Spinal cord (tissue), 10 donors: ENCODE measurements around the gene RANBP9. TPM values are rescaled to one million over a fixed set of nuclear protein-coding genes. Genes with fewer than 3 reads are reported as not detected.

Experiments
- DNase-seq, 6 donors: peaks; one replicate each; pipeline versions ENCODE4 v3.0.0 to v3.0.0-alpha.2; 2013 to 2015; ENCODE audit warnings: low spot score in 6 of 6, low read depth in 4 of 6
- H3K27ac ChIP-seq: one replicate; pipeline ENCODE4 v1.5.1; 2013; ENCODE audit warnings: low read depth, low read length, control low read depth
- H3K27me3 ChIP-seq: one replicate; pipeline ENCODE4 v1.6.1; 2013; ENCODE audit warnings: low read length; ENCODE audit not compliant: control insufficient read depth, insufficient read depth
- H3K36me3 ChIP-seq: one replicate; pipeline ENCODE4 v1.6.1; 2013; ENCODE audit warnings: low read length; ENCODE audit not compliant: control insufficient read depth, insufficient read depth
- H3K4me1 ChIP-seq: one replicate; pipeline ENCODE4 v1.6.1; 2013; ENCODE audit warnings: low read length; ENCODE audit not compliant: control insufficient read depth, insufficient read depth
- H3K4me3 ChIP-seq: one replicate; pipeline ENCODE4 v1.5.1; 2013; ENCODE audit warnings: low read depth, low read length, control low read depth
- H3K9me3 ChIP-seq: one replicate; pipeline ENCODE4 v1.6.1; 2013; ENCODE audit warnings: low read length; ENCODE audit not compliant: control insufficient read depth, insufficient read depth
- WGBS: methylation state at CpG from one replicate; pipeline ENCODE4 v1.1.5; 2013; ENCODE audit warnings: missing lambda C conversion rate; ENCODE audit not compliant: insufficient coverage; 5-methylcytosine and 5-hydroxymethylcytosine counted together
- polyA plus RNA-seq, 2 donors: library from polyadenylated mRNA; unstranded; fragments of 120-200 nt; gene quantifications; one replicate each; pipeline ENCODE4 v1.2.1, GENCODE V29; 2013; ENCODE audit not compliant: insufficient read length in 2 of 2
- total RNA-seq, 2 donors: library from RNA; depleted of rRNA in 1 of 2; stranded (reverse); fragments of 120-200 nt in 1 of 2; fragments of >200 nt in 1 of 2; gene quantifications; one replicate each; pipeline versions ENCODE4 v1.2.3 to v1.2.4, GENCODE V29; 2013 to 2014
- donor health status: healthy.

Gene RANBP9
- total and polyA plus RNA-seq, 4 donors: 34.8 to 59.8 (median 56.1) TPM

DNA sequence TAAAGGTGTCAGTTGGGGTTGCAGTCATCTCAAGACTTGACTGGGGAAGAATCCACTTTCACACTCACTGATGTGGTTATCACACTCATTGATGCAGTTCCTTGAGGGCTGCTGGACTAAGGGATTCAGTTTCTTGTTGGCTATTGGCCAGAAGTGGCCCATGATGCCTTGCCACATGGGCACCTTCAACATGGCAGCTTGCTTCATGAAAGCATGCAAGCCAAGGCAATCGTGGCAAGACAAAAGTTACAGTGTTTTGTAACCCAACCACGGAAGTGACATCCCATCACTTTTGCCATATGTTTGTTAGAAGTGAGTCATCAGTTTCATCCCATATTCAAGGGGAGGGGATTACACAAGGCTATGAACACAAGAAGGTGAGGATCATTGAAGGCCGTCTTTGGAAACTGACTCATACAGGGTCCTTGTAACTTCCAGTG, 3.8 kb upstream of the RANBP9 start:
- H3K9me3 ChIP-seq: peaks cover 1% of the 10 kb centered on the region
- H3K4me3 ChIP-seq: no peak overlapping the region
- no peaks in the 10 kb centered on the region for H3K4me1 ChIP-seq
- H3K36me3 ChIP-seq: no peaks in the 10 kb centered on the region
- WGBS: no CpG with 5 or more reads among the region's 3 CpGs
- H3K27ac ChIP-seq: no peak overlapping the region
- no peak for DNase-seq
- H3K27me3 ChIP-seq: no peaks in the 10 kb centered on the region

GRCh38 chr6:13712599-13712898, 914 bp upstream of the RANBP9 start:
- DNase-seq: no peak
- Histone ChIP-seq H3K27me3 (no peaks in the 10 kb centered on the region), H3K27ac (peak overlapping the region; percentile 94), H3K4me3 (peak overlapping the region; percentile 76), H3K4me1 (peaks cover 3% of the 10 kb centered on the region), H3K9me3 (peaks cover 1% of the 10 kb centered on the region), H3K36me3 (no peaks in the 10 kb centered on the region)
- WGBS: 0% methylated on average over 1 of the region's 4 CpGs

DNA sequence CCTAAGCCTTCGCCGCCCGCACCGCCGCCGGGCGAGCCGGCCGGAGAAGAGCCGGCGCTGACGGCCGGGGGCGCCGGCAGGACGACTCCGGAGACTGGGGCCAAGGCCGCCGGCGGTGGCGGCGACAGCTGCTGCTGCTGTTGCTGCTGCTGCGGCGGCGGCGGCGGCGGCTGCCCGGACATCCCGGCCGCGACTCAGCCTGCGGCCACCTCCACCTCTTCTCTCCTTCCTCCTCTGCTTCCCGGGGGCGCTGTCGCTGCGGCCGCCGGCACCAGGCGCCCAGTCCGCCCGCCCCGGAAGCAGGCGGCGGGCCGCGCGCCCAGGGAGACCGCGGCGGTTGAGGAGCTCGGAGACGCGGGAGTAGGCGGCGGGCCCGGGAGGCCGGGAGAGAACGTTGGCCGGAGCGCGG, 307 bp downstream of the RANBP9 start:
- Histone ChIP-seq H3K36me3 (no peaks in the 10 kb centered on the region), H3K4me1 (peaks cover 3% of the 10 kb centered on the region), H3K27ac (peak overlapping the region; percentile 47), H3K9me3 (no peaks in the 10 kb centered on the region), H3K27me3 (no peaks in the 10 kb centered on the region), H3K4me3 (peak overlapping the region; percentile 16)
- no peak for DNase-seq
- WGBS: under 1% methylated on average over 62 of the region's 62 CpGs

- DNase-seq: peak in 2 of 6 donors; percentile 63 to 66
- Histone ChIP-seq H3K27ac (peak overlapping the region; percentile 89), H3K27me3 (no peaks in the 10 kb centered on the region), H3K36me3 (peaks cover under 1% of the 10 kb centered on the region), H3K4me3 (peak overlapping the region; percentile 78), H3K4me1 (peaks cover 3% of the 10 kb centered on the region), H3K9me3 (no peaks in the 10 kb centered on the region)
- under 1% methylated on average over 72 of the region's 73 CpGs for WGBS
Measured at GRCh38 chr6:13710552-13711323, 897 bp downstream of the RANBP9 start.

- Histone ChIP-seq H3K9me3 (no peaks in the 10 kb centered on the region), H3K36me3 (peaks cover 4% of the 10 kb centered on the region), H3K4me3 (peak overlapping the region; percentile 78), H3K4me1 (peaks cover 3% of the 10 kb centered on the region), H3K27me3 (no peaks in the 10 kb centered on the region), H3K27ac (peak overlapping the region; percentile 89)
- 0% methylated on average over 2 of the region's 10 CpGs for WGBS
- DNase-seq: peak in 3 of 6 donors; percentile 31 to 79 (median 65)
Measured at GRCh38 chr6:13709689-13710551, 1.7 kb downstream of the RANBP9 start.

- Histone ChIP-seq H3K27me3 (no peaks in the 10 kb centered on the region), H3K27ac (peak overlapping the region; percentile 15), H3K4me1 (peaks cover 3% of the 10 kb centered on the region), H3K9me3 (no peaks in the 10 kb centered on the region), H3K36me3 (peaks cover 4% of the 10 kb centered on the region), H3K4me3 (peak overlapping the region; percentile 78)
- no CpG with 5 or more reads among the region's 5 CpGs for WGBS
- DNase-seq: peak in 1 of 6 donors; percentile 26
Measured at GRCh38 chr6:13708736-13709135, 2.9 kb downstream of the RANBP9 start.

DNA sequence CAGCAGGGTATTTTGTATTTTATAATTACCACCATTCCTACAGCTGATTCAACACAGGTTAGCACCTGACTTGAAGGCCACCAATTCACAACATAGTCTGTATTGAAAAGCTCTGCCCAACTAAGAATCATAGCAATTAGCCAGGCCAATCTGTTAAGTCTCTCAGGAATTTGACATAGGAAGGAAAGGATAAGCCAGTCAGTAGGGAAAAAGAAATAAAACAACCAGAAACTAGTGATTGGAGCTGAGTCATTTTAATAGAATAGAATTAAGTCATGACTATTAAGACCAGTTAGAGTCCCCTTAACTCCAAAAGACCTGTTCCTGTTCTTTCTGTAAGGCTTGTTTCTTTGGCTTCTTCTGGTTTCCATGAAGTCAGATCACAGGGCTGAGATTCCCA, 8.1 kb downstream of the RANBP9 start:
- no peaks in the 10 kb centered on the region for H3K9me3 ChIP-seq
- H3K27ac ChIP-seq: no peak overlapping the region
- no peaks in the 10 kb centered on the region for H3K27me3 ChIP-seq
- no peak for DNase-seq
- no peak overlapping the region for H3K4me3 ChIP-seq
- H3K36me3 ChIP-seq: peaks cover 4% of the 10 kb centered on the region
- H3K4me1 ChIP-seq: peaks cover 3% of the 10 kb centered on the region

DNA sequence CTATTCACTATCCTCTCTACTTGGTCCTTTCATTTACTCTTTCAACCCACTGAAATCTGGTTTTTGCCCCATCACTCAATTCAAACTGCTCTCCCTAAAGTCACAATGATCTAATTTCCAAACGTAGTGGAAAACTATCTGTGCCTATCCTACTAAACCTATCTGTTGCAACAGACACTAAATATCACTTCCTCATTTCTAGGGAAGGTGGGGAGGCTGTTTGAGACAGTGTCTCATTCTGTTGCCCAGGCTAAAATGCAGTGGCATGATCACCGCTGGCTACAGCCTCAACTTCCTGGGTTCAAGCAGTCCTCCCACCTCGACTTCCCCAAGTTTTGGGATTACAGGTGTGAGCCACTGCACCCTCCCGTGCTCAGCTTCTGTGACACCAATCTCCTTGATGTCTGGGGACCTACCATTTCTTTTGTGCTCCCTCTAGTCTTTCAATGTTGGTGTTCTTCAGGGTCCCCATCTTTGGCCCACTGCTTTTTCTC, 8.8 kb downstream of the RANBP9 start:
- Histone ChIP-seq H3K36me3 (peaks cover 4% of the 10 kb centered on the region), H3K27me3 (no peaks in the 10 kb centered on the region), H3K9me3 (no peaks in the 10 kb centered on the region), H3K4me1 (no peaks in the 10 kb centered on the region), H3K27ac (no peak overlapping the region), H3K4me3 (no peak overlapping the region)
- no peak for DNase-seq
- 84% methylated on average over 3 of the region's 4 CpGs for WGBS

DNA sequence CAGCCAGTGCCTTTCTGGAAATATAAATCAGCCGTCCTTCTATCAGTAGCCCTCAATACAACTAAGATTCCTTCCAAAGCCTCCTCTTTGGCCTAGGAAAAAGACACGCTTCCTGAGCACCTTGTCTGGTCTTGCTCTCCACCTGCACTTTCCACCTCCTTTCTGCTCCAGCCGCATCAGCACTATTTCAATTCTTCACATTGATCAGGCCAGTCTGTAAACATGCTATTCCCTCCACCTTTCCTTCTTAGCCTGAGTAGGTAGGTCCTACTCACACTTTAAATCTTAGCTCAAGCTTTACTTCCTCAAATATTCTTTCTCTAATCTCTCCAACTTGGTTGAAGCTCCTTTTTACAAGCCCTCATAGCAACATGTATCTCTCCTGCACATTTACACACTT, 11.4 kb downstream of the RANBP9 start:
- H3K27ac ChIP-seq: no peak overlapping the region
- no peaks in the 10 kb centered on the region for H3K36me3 ChIP-seq
- H3K4me3 ChIP-seq: no peak overlapping the region
- H3K9me3 ChIP-seq: no peaks in the 10 kb centered on the region
- 71% methylated on average over 3 of the region's 3 CpGs for WGBS
- no peaks in the 10 kb centered on the region for H3K27me3 ChIP-seq
- no peak for DNase-seq
- H3K4me1 ChIP-seq: no peaks in the 10 kb centered on the region
